HEK293 (cell line): ENCODE measurements around the gene COX20.

Source experiments
- CTCF ChIA-PET: fragments of 350-600 bp; formaldehyde crosslinking; extraction: SDS; loops from one replicate; lab custom pipeline; 2021; ENCODE audit warnings: antibody characterized with exemption; lab: Yijun Ruan, JAX
- POLR2A ChIA-PET: fragments of 300-600 bp; formaldehyde crosslinking; extraction: SDS; loops from one replicate; lab custom pipeline; 2020; ENCODE audit warnings: antibody characterized with exemption, inconsistent platforms; lab: Yijun Ruan, JAX
- H3K27ac ChIP-seq: fragments of 200-500 bp; sonication (Bioruptor generic); 2 replicates; pipeline ENCODE4 v1.5.1; 2014; ENCODE audit warnings: low read depth, low read length, control low read depth, inconsistent platforms; ENCODE audit errors: extremely low read depth
- H3K36me3 ChIP-seq, 2 experiments: fragments of 200-500 bp in 1 of 2; sonication (Bioruptor generic) in 1 of 2; 1 replicate in 1 of 2; 2 replicates in 1 of 2; pipeline ENCODE4 v1.5.1; 2014 to 2017; ENCODE audit warnings: inconsistent platforms in 2 of 2, low read length in 2 of 2; ENCODE audit not compliant: control insufficient read depth in 2 of 2, insufficient read depth in 1 of 2
- H3K4me1 ChIP-seq: fragments of 200-500 bp; sonication (Bioruptor generic); 2 replicates; pipeline ENCODE4 v1.5.1; 2014; ENCODE audit warnings: mild to moderate bottlenecking, low read length, inconsistent platforms; ENCODE audit not compliant: control insufficient read depth, insufficient read depth
- H3K4me3 ChIP-seq: 2 replicates; pipeline ENCODE4 v1.5.1; 2011; ENCODE audit warnings: low read depth, mild to moderate bottlenecking, control low read depth, low read length, moderate library complexity
- H3K9me3 ChIP-seq: fragments of 200-500 bp; sonication (Bioruptor generic); 2 replicates; pipeline ENCODE4 v1.5.1; 2014; ENCODE audit warnings: low read depth, low read length, inconsistent platforms; ENCODE audit not compliant: control insufficient read depth, insufficient read depth
- AEBP2 ChIP-seq: fragments of 450-650 bp; formaldehyde crosslinking; IDR thresholded peaks from 2 replicates; pipeline ENCODE4 v1.5.1; 2016; ENCODE audit warnings: missing biosample characterization, missing genetic modification characterization, borderline replicate concordance
- GLI2 ChIP-seq: fragments of 450-650 bp; formaldehyde crosslinking; IDR thresholded peaks from 2 replicates; pipeline ENCODE4; 2017; ENCODE audit warnings: missing biosample characterization, missing genetic modification characterization, low read depth, borderline replicate concordance
- PRDM4 ChIP-seq: fragments of 450-650 bp; formaldehyde crosslinking; IDR thresholded peaks from 2 replicates; pipeline ENCODE4 v1.5.1; 2017; ENCODE audit warnings: missing biosample characterization, missing genetic modification characterization
- PRDM6 ChIP-seq: fragments of 450-650 bp; formaldehyde crosslinking; IDR thresholded peaks from 2 replicates; pipeline ENCODE4 v1.5.1; 2017; ENCODE audit warnings: missing biosample characterization, missing genetic modification characterization
- REST ChIP-seq: fragments of 450-650 bp; formaldehyde crosslinking; IDR thresholded peaks from 2 replicates; pipeline ENCODE4 v1.5.1; 2016; ENCODE audit warnings: missing biosample characterization, missing genetic modification characterization
- TRIM28 ChIP-seq: IDR thresholded peaks from 2 replicates; pipeline ENCODE4 v1.6.1; 2011; ENCODE audit warnings: low read length, control low read depth, borderline replicate concordance
- TSHZ1 ChIP-seq: fragments of 450-650 bp; formaldehyde crosslinking; IDR thresholded peaks from 2 replicates; pipeline ENCODE4 v1.5.1; 2016; ENCODE audit warnings: missing biosample characterization, missing genetic modification characterization, borderline replicate concordance
- WT1 ChIP-seq: fragments of 450-650 bp; formaldehyde crosslinking; IDR thresholded peaks from 2 replicates; pipeline ENCODE4 v1.5.1; 2016; ENCODE audit warnings: missing biosample characterization, missing genetic modification characterization
- ZBTB26 ChIP-seq: fragments of 450-650 bp; formaldehyde crosslinking; optimal IDR thresholded peaks from 2 replicates; pipeline ENCODE3; 2016; ENCODE audit warnings: missing biosample characterization, mild to moderate bottlenecking, missing genetic modification characterization
- ZBTB6 ChIP-seq: fragments of 450-650 bp; formaldehyde crosslinking; IDR thresholded peaks from 2 replicates; pipeline ENCODE4 v1.5.1; 2017; ENCODE audit warnings: missing biosample characterization, missing genetic modification characterization
- ZNF202 ChIP-seq: fragments of 450-650 bp; formaldehyde crosslinking; IDR thresholded peaks from 2 replicates; pipeline ENCODE4 v1.5.1; 2016; ENCODE audit warnings: missing biosample characterization, missing genetic modification characterization, borderline replicate concordance
- ZNF324 ChIP-seq: fragments of 450-650 bp; formaldehyde crosslinking; IDR thresholded peaks from 2 replicates; pipeline ENCODE4 v1.5.1; 2016; ENCODE audit warnings: missing biosample characterization, missing genetic modification characterization
- ZNF416 ChIP-seq: fragments of 450-650 bp; formaldehyde crosslinking; IDR thresholded peaks from 2 replicates; pipeline ENCODE4 v1.5.1; 2016; ENCODE audit warnings: missing biosample characterization, missing genetic modification characterization
- ZNF510 ChIP-seq: fragments of 450-650 bp; formaldehyde crosslinking; IDR thresholded peaks from 2 replicates; pipeline ENCODE4 v1.5.1; 2018; ENCODE audit warnings: mild to moderate bottlenecking, missing genetic modification characterization, missing biosample characterization; ENCODE audit not compliant: insufficient replicate concordance
- ZNF521 ChIP-seq: fragments of 450-650 bp; formaldehyde crosslinking; IDR thresholded peaks from 2 replicates; pipeline ENCODE4 v1.5.1; 2017; ENCODE audit warnings: missing biosample characterization, mild to moderate bottlenecking, missing genetic modification characterization
- ZNF585B ChIP-seq: fragments of 450-650 bp; formaldehyde crosslinking; IDR thresholded peaks from 2 replicates; pipeline ENCODE4 v1.5.1; 2016; ENCODE audit warnings: missing biosample characterization, missing genetic modification characterization
- ZNF670 ChIP-seq: fragments of 450-650 bp; formaldehyde crosslinking; IDR thresholded peaks from 2 replicates; pipeline ENCODE4 v1.5.1; 2016; ENCODE audit warnings: missing biosample characterization, missing genetic modification characterization, low read depth
- ZNF701 ChIP-seq: fragments of 450-650 bp; formaldehyde crosslinking; IDR thresholded peaks from 2 replicates; pipeline ENCODE4 v1.5.1; 2016; ENCODE audit warnings: missing biosample characterization, missing genetic modification characterization

Gene COX20

GRCh38 chr1:244813327-244813726 lies 22.1 kb upstream of the COX20 start:
- H3K9me3 ChIP-seq: no peaks in the 10 kb centered on the region
- H3K4me3 ChIP-seq: no peak overlapping the region
- TF ChIP-seq PRDM4 (tag by site-specific recombination): no peak
- no peak for TF ChIP-seq ZBTB26
- no peak for TF ChIP-seq ZNF670
- no peak for TF ChIP-seq ZNF701
- no peak for TF ChIP-seq ZNF510
- TF ChIP-seq TSHZ1 (tag by site-specific recombination): no peak
- TF ChIP-seq REST (tag by site-specific recombination): peak; percentile 93
- no peak for TF ChIP-seq ZBTB6 (tag by site-specific recombination)
- H3K4me1 ChIP-seq: no peaks in the 10 kb centered on the region
- H3K27ac ChIP-seq: no peak overlapping the region
- ChIA-PET POLR2A (no interaction called here), CTCF (interaction anchor here (0.6 to 2.6 kb wide), 5 partner anchors 16 to 229 kb away, joined by 3 to 7 read pairs (median 4); no protein-coding TSS in a partner anchor)
- no peaks in the 10 kb centered on the region for H3K36me3 ChIP-seq

GRCh38 chr1:244815600-244816099 lies 19.8 kb upstream of the COX20 start:
- no peak overlapping the region for H3K27ac ChIP-seq
- no peaks in the 10 kb centered on the region for H3K9me3 ChIP-seq
- H3K4me3 ChIP-seq: no peak overlapping the region
- TF ChIP-seq ZNF416 (no peak), ZNF521 (tag by site-specific recombination) (no peak), ZNF202 (tag by site-specific recombination) (no peak), WT1 (tag by site-specific recombination) (no peak), AEBP2 (no peak), TRIM28 (no peak), ZNF585B (tag by site-specific recombination) (no peak), ZNF324 (no peak), GLI2 (tag by site-specific recombination) (no peak), PRDM6 (tag by site-specific recombination) (no peak)
- TF ChIP-seq, all 188 proteins: peak for 0
- H3K36me3 ChIP-seq: no peaks in the 10 kb centered on the region
- POLR2A ChIA-PET: no interaction called here
- CTCF ChIA-PET: interaction anchor here (0.7 to 0.8 kb wide), 2 partner anchors 14 to 19 kb away, joined by 3 read pairs; no protein-coding TSS in a partner anchor
- no peaks in the 10 kb centered on the region for H3K4me1 ChIP-seq
